MM.1S (cell line): ENCODE measurements around the gene PXN.

Source experiments
- EZH2 ChIP-seq: fragments of 300-600 bp; sonication (generic); optimal IDR thresholded peaks from 2 replicates; pipeline ENCODE3; 2017; ENCODE audit warnings: low read depth, mild to moderate bottlenecking, antibody characterized with exemption, low read length, mixed read lengths
- TF ChIP-seq, protein P1 (sequence below): fragments of 300-600 bp; sonication (generic); IDR thresholded peaks from 2 replicates; pipeline ENCODE4 v1.5.1; 2016; ENCODE audit warnings: antibody characterized with exemption, low read length, mixed read lengths

- no peak for TF ChIP-seq EZH2
- TF ChIP-seq, protein P1, sequence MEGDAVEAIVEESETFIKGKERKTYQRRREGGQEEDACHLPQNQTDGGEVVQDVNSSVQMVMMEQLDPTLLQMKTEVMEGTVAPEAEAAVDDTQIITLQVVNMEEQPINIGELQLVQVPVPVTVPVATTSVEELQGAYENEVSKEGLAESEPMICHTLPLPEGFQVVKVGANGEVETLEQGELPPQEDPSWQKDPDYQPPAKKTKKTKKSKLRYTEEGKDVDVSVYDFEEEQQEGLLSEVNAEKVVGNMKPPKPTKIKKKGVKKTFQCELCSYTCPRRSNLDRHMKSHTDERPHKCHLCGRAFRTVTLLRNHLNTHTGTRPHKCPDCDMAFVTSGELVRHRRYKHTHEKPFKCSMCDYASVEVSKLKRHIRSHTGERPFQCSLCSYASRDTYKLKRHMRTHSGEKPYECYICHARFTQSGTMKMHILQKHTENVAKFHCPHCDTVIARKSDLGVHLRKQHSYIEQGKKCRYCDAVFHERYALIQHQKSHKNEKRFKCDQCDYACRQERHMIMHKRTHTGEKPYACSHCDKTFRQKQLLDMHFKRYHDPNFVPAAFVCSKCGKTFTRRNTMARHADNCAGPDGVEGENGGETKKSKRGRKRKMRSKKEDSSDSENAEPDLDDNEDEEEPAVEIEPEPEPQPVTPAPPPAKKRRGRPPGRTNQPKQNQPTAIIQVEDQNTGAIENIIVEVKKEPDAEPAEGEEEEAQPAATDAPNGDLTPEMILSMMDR = no peak
These were observed 3.3 kb downstream of the PXN start for GRCh38 chr12:120261951-120262851.
